Right ventricle myocardium superior (tissue), 1 donor: ENCODE results near the gene WAC. TPM values are rescaled to one million over a fixed set of nuclear protein-coding genes. Genes with fewer than 3 reads are reported as not detected.
"Not testable (repeated sequence)": the region's sequence is repeated elsewhere in the genome, so short reads cannot be mapped to it uniquely, and the experiment has no call there.

ENCODE experiments used
- ATAC-seq: fragments of 200-7000 bp; cut with Tn5 transposase; one replicate; pipeline ENCODE4 v1.9.1; 2020; ENCODE audit warnings: mild to moderate bottlenecking; ENCODE audit not compliant: poor library complexity
- DNase-seq: peaks from one replicate; pipeline ENCODE4 v3.0.0-alpha.2; 2020
- intact Hi-C: fragments of 100-400 bp; cut with DNase I; formaldehyde crosslinking; loops from one replicate; pipeline ENCODE4 v1.11.2; 2022
- total RNA-seq: library from RNA; stranded (reverse); fragmentation: NEBNext Ultra II Directional; extraction: Animal tissue kit (Norgen Biotek cat#: 25700); gene quantifications from one replicate; pipeline ENCODE4 v1.2.1, GENCODE V29; 2021
- donor health status: DM: no; HTN: yes; CAD: no; lungs with severe emphysema.

Gene WAC
- total RNA-seq, 1 donor from 2014 or later: 92.9 TPM

- DNase-seq (no peak), ATAC-seq (no peak)
Observed at GRCh38 chr10:28556142-28556541, 23.2 kb downstream of the WAC start.

GRCh38 chr10:28558186-28558585, 25.3 kb downstream of the WAC start:
- DNase-seq: no peak
- no peak for ATAC-seq
- intact Hi-C loops: no loop called here

More at GRCh38 chr10:28556142-28556541, 23.2 kb downstream of the WAC start:
- intact Hi-C loops: no loop called here

- DNase-seq: no peak
- peak; percentile 60 for ATAC-seq
- intact Hi-C loops: no loop called here
Observed at GRCh38 chr10:28558923-28559508, 26.1 kb downstream of the WAC start.

- intact Hi-C loops: no loop called here
- ATAC-seq: no peak
- DNase-seq: no peak
Observed at GRCh38 chr10:28559618-28560017, 26.7 kb downstream of the WAC start.

- ATAC-seq: no peak
- intact Hi-C loops: no loop called here
- no peak for DNase-seq
Observed at GRCh38 chr10:28560617-28561016, 27.7 kb downstream of the WAC start.

GRCh38 chr10:28561531-28561930, 28.6 kb downstream of the WAC start:
- intact Hi-C loops: no loop called here
- ATAC-seq: no peak

GRCh38 chr10:28564905-28565304, 32.0 kb downstream of the WAC start:
- no peak for ATAC-seq
- intact Hi-C loops: no loop called here

More at GRCh38 chr10:28561531-28561930, 28.6 kb downstream of the WAC start:
- DNase-seq: no peak

GRCh38 chr10:28566458-28567015, 33.6 kb downstream of the WAC start:
- DNase-seq (no peak), ATAC-seq (peak; percentile 22)
- intact Hi-C loops: no loop called here

More at GRCh38 chr10:28564905-28565304, 32.0 kb downstream of the WAC start:
- no peak for DNase-seq

- ATAC-seq (no peak), DNase-seq (no peak)
- intact Hi-C loops: no loop called here
Observed at GRCh38 chr10:28569506-28570159, 36.7 kb downstream of the WAC start.

GRCh38 chr10:28570598-28570997, 37.7 kb downstream of the WAC start:
- ATAC-seq (no peak), DNase-seq (no peak)
- intact Hi-C loops: no loop called here

GRCh38 chr10:28571265-28571664, 38.3 kb downstream of the WAC start:
- no peak for DNase-seq
- intact Hi-C loops: no loop called here

GRCh38 chr10:28574214-28574613, 41.3 kb downstream of the WAC start:
- intact Hi-C loops, ATAC-seq, DNase-seq: not testable (repeated sequence)

More at GRCh38 chr10:28571265-28571664, 38.3 kb downstream of the WAC start:
- no peak for ATAC-seq

- intact Hi-C loops: no loop called here
- no peak for DNase-seq
- no peak for ATAC-seq
Observed at GRCh38 chr10:28575852-28576251, 42.9 kb downstream of the WAC start.

GRCh38 chr10:28577506-28577905, 44.6 kb downstream of the WAC start:
- intact Hi-C loops: no loop called here
- ATAC-seq (peak; percentile 43), DNase-seq (no peak)

- intact Hi-C loops: no loop called here
- DNase-seq (no peak), ATAC-seq (no peak)
Observed at GRCh38 chr10:28578454-28578853, 45.5 kb downstream of the WAC start.

GRCh38 chr10:28580825-28581224, 47.9 kb downstream of the WAC start:
- intact Hi-C loops: no loop called here
- ATAC-seq: no peak
- DNase-seq: no peak

GRCh38 chr10:28581916-28582315, 49.0 kb downstream of the WAC start:
- intact Hi-C loops: no loop called here
- no peak for ATAC-seq

GRCh38 chr10:28585076-28585475, 52.2 kb downstream of the WAC start:
- intact Hi-C loops: no loop called here
- DNase-seq (no peak), ATAC-seq (no peak)

More at GRCh38 chr10:28581916-28582315, 49.0 kb downstream of the WAC start:
- no peak for DNase-seq

GRCh38 chr10:28586176-28586575, 53.3 kb downstream of the WAC start:
- DNase-seq: no peak
- no peak for ATAC-seq
- intact Hi-C loops: no loop called here
